ENCODE results near the gene TARS3. TPM values are rescaled to one million over a fixed set of nuclear protein-coding genes. Genes with fewer than 3 reads are reported as not detected.

The TARS3 gene
- total and polyA plus RNA-seq, 2 donors (not counting 1 experiment from before 2014, with no cell fraction given): 9.7 to 27.0 TPM

- H3K79me2 ChIP-seq (ENCODE audit: control insufficient read depth, insufficient read depth, low read length): no peaks in the 10 kb centered on the region
- H3K9ac ChIP-seq (ENCODE audit: low read length): peak overlapping the region; percentile 22
- Mint-ChIP-seq H3K9me3 (ENCODE audit: insufficient read depth) (no peaks in the 10 kb centered on the region), H3K27ac (peak overlapping the region; percentile 33), H3K4me3 (peak overlapping the region; percentile 55), H3K27me3 (no peaks in the 10 kb centered on the region), H3K4me1 (peaks cover 22% of the 10 kb centered on the region)
- TF ChIP-seq CTCF (IDR thresholded peaks at IDR 0.05) (no peak), EZH2 (IDR thresholded peaks at IDR 0.05; ENCODE audit: borderline replicate concordance, insufficient read depth, low read depth, low read length, poor library complexity, severe bottlenecking) (no peak)
- no peaks in the 10 kb centered on the region for H4K20me1 ChIP-seq (ENCODE audit: control insufficient read depth, insufficient read depth, low read length, poor library complexity, severe bottlenecking)
- peaks cover 0 to 77% of the 10 kb centered on the region in 2 experiments for H3K36me3 ChIP-seq (replicated peaks in 1 of 2; ENCODE audit: control extremely low read depth in 1 of 2, control insufficient read depth in 1 of 2, extremely low read depth in 1 of 2, insufficient read depth in 2 of 2, low read length in 1 of 2)
- ATAC-seq (ENCODE audit: low read depth) (no peak), DNase-seq (no peak)
- peak overlapping the region; percentile 17 for H2AFZ ChIP-seq (ENCODE audit: insufficient read depth, low read depth, low read length, poor library complexity, severe bottlenecking)
- peak overlapping the region; percentile 28 to 44 for H3K27ac ChIP-seq (ENCODE audit: low read length in 2 of 2)
- intact Hi-C loops (cut with micrococcal nuclease): no loop called here
- H3K4me1 ChIP-seq (ENCODE audit: control insufficient read depth in 2 of 2, insufficient read depth in 2 of 2, low read length in 2 of 2): peaks cover 13 to 15% of the 10 kb centered on the region in 2 donors
- H3K9me3 ChIP-seq (ENCODE audit: control extremely low read depth in 1 of 3, control insufficient read depth in 2 of 3, insufficient read depth in 1 of 3, low read length in 2 of 3): no peaks in the 10 kb centered on the region
- peak overlapping the region; percentile 50 for H3K4me2 ChIP-seq (replicated peaks; ENCODE audit: low read depth, low read length, poor library complexity, severe bottlenecking)
- ChIA-PET POLR2A (no interaction called here), CTCF (no interaction called here)
- H3K27me3 ChIP-seq (replicated peaks in 1 of 4; ENCODE audit: control extremely low read depth in 1 of 4, control insufficient read depth in 3 of 4, insufficient read depth in 4 of 4, low read length in 3 of 4): no peaks in the 10 kb centered on the region
- peak overlapping the region in 1 of 5 experiments; percentile 43 for H3K4me3 ChIP-seq (ENCODE audit: control extremely low read depth in 1 of 5, extremely low read depth in 1 of 5, insufficient read depth in 1 of 5, low read depth in 2 of 5, low read length in 4 of 5)
- 90% methylated on average over 2 of the region's 4 CpGs for WGBS (ENCODE audit: insufficient coverage)
Measured at GRCh38 chr15:101702077-101702476, 22.2 kb downstream of the TARS3 start.

- Mint-ChIP-seq H3K27ac (no peak overlapping the region), H3K9me3 (ENCODE audit: insufficient read depth) (no peaks in the 10 kb centered on the region), H3K4me3 (no peak overlapping the region), H3K4me1 (peaks cover 33% of the 10 kb centered on the region), H3K27me3 (no peaks in the 10 kb centered on the region)
- Histone ChIP-seq H3K79me2 (ENCODE audit: control insufficient read depth, insufficient read depth, low read length) (no peaks in the 10 kb centered on the region), H3K4me2 (replicated peaks; ENCODE audit: low read depth, low read length, poor library complexity, severe bottlenecking) (no peak overlapping the region), H3K27ac (ENCODE audit: low read length in 2 of 2) (no peak overlapping the region), H3K4me1 (ENCODE audit: control insufficient read depth in 2 of 2, insufficient read depth in 2 of 2, low read length in 2 of 2) (peaks cover 13 to 15% of the 10 kb centered on the region in 2 donors), H3K9ac (ENCODE audit: low read length) (no peak overlapping the region), H4K20me1 (ENCODE audit: control insufficient read depth, insufficient read depth, low read length, poor library complexity, severe bottlenecking) (no peaks in the 10 kb centered on the region), H3K4me3 (ENCODE audit: control extremely low read depth in 1 of 5, extremely low read depth in 1 of 5, insufficient read depth in 1 of 5, low read depth in 2 of 5, low read length in 4 of 5) (no peak overlapping the region), H2AFZ (ENCODE audit: insufficient read depth, low read depth, low read length, poor library complexity, severe bottlenecking) (no peak overlapping the region), H3K36me3 (replicated peaks in 1 of 2; ENCODE audit: control extremely low read depth in 1 of 2, control insufficient read depth in 1 of 2, extremely low read depth in 1 of 2, insufficient read depth in 2 of 2, low read length in 1 of 2) (peaks cover 0 to 78% of the 10 kb centered on the region in 2 experiments), H3K9me3 (ENCODE audit: control extremely low read depth in 1 of 3, control insufficient read depth in 2 of 3, insufficient read depth in 1 of 3, low read length in 2 of 3) (no peaks in the 10 kb centered on the region), H3K27me3 (replicated peaks in 1 of 4; ENCODE audit: control extremely low read depth in 1 of 4, control insufficient read depth in 3 of 4, insufficient read depth in 4 of 4, low read length in 3 of 4) (no peaks in the 10 kb centered on the region)
- no peak for ATAC-seq (ENCODE audit: low read depth)
- CTCF ChIA-PET: no interaction called here
- TF ChIP-seq CTCF (IDR thresholded peaks at IDR 0.05) (no peak), EZH2 (IDR thresholded peaks at IDR 0.05; ENCODE audit: borderline replicate concordance, insufficient read depth, low read depth, low read length, poor library complexity, severe bottlenecking) (no peak)
- DNase-seq: no peak
- no CpG with 5 or more reads among the region's 2 CpGs for WGBS (ENCODE audit: insufficient coverage)
- POLR2A ChIA-PET: no interaction called here
- intact Hi-C loops (cut with micrococcal nuclease): no loop called here
Measured at GRCh38 chr15:101698314-101698713, 26.0 kb downstream of the TARS3 start.
